Choroid plexus epithelial cell (primary cell): ENCODE measurements around the gene SBK2.

Source experiments
- DNase-seq: peaks from one replicate; pipeline ENCODE4 v3.0.0-alpha.2; 2010; ENCODE audit warnings: low read depth
- H3K4me3 ChIP-seq: 2 replicates; pipeline ENCODE4 v1.5.1; 2011; ENCODE audit warnings: low read depth, mild to moderate bottlenecking, control low read depth, low read length, moderate library complexity
- TF ChIP-seq, protein P1 (sequence below): conservative IDR thresholded peaks from 2 replicates; pipeline ENCODE4 v1.5.1; 2011; ENCODE audit warnings: low read depth, mild to moderate bottlenecking, control low read depth, inconsistent platforms, low read length, moderate library complexity

SBK2 gene

DNA sequence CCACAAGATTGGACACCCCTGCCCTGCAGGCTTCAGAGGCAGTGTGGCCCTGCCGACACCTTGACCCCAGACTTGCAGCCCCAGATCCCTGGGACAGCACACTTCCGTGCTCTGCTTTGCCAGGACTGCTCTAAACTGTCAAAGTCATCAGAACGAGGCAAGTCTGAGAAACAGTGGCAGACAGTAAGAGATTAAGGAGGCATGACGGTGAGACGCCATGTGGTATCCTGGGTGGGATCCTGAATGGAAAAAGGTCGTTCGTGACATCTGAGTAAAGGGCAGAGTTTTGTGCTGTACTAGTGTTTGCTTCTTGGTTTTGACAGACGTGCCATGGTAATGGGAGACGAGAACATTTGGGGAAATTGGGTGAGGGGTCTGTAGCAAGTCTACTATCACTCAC is 29.9 kb upstream of the SBK2 start:
- DNase-seq: no peak
- TF ChIP-seq, protein P1, sequence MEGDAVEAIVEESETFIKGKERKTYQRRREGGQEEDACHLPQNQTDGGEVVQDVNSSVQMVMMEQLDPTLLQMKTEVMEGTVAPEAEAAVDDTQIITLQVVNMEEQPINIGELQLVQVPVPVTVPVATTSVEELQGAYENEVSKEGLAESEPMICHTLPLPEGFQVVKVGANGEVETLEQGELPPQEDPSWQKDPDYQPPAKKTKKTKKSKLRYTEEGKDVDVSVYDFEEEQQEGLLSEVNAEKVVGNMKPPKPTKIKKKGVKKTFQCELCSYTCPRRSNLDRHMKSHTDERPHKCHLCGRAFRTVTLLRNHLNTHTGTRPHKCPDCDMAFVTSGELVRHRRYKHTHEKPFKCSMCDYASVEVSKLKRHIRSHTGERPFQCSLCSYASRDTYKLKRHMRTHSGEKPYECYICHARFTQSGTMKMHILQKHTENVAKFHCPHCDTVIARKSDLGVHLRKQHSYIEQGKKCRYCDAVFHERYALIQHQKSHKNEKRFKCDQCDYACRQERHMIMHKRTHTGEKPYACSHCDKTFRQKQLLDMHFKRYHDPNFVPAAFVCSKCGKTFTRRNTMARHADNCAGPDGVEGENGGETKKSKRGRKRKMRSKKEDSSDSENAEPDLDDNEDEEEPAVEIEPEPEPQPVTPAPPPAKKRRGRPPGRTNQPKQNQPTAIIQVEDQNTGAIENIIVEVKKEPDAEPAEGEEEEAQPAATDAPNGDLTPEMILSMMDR: no peak
- no peak overlapping the region for H3K4me3 ChIP-seq

DNA sequence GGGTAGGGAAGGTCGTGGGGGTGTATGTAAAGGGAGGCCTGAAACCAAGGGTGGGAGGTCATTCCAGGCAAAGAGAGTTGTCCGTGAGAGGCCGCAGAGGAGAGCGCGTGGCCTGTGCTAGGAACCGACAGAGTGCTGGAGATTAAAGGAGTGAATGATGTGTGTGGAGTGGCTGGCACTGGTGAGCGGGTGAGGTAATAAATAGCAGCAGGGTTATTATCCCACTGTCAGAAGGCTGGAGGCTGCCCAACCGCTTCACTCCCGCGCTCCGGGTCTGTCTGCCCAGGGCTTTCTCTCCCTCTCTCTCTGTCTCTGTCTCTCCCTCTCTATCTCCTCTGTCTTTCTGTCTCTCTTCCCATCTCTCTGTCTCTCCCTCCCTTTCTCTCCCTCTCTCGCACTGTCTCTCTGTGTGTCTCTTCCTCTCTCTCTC is 26.3 kb upstream of the SBK2 start:
- TF ChIP-seq, protein P1: no peak
- DNase-seq: peak; percentile 13

DNA sequence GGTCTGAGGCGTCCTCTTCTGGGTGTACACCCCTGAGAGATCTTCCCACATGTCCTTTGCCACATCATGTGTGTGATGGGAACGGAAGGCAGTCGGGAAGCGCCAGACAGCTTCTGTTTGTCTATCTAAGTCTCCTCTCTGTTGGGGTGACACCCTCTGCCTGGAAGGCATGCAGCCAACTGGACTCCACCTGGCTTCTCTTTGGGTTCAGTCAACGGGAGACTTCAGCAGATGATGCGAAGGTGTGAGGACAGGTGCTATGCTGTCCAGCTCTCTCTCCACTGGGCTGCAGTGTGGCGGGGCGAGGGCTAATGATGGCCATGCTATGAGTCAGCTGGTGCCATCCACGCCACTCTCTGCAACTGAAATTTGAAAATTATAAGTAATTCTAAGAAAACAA is 22.8 kb upstream of the SBK2 start:
- no peak for DNase-seq
- H3K4me3 ChIP-seq: no peak overlapping the region
- TF ChIP-seq, protein P1: no peak

More for the DNA sequence above, 26.3 kb upstream of the SBK2 start:
- no peak overlapping the region for H3K4me3 ChIP-seq

DNA sequence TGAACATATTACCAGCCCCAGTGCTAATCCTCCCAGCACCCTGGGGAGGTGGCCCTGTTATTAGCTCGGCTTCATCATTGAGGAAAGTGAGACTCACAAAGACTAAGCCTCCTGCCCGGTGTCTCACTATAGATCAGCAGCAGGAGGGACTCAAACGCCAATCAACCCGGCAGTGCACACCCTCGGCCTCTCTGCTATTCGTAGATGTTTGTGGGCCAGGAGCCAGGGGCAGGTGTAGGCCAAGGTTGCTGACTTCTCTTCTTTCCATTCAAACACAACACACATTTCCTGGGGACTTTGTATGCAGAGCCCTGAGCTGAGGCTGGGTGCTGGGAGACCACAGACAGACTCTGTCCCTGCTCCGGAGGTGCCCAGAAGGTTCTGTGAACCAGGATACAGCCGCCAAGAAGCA is 17.8 kb upstream of the SBK2 start:
- no peak overlapping the region for H3K4me3 ChIP-seq
- TF ChIP-seq, protein P1: no peak
- DNase-seq: no peak

DNA sequence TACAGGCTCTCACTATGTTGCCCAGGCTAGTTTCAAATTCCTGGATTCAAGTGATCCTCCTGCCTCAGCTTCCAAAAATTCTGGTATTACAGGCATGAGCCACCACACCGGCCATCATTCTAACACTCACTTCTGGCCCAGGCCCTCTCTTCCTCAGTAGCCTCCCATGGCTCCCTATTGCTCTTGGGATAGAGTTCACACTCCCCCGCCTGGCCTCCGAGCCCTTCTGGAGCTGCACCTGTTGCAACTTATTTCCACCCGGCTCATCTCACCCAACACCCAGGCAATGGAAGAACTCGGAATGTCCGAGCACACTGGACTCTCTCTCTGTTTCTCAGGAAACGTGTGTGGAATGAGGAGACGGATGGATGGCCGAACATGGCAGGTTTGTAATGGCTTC is 17.4 kb upstream of the SBK2 start:
- TF ChIP-seq, protein P1: no peak
- no peak for DNase-seq
- H3K4me3 ChIP-seq: no peak overlapping the region

DNA sequence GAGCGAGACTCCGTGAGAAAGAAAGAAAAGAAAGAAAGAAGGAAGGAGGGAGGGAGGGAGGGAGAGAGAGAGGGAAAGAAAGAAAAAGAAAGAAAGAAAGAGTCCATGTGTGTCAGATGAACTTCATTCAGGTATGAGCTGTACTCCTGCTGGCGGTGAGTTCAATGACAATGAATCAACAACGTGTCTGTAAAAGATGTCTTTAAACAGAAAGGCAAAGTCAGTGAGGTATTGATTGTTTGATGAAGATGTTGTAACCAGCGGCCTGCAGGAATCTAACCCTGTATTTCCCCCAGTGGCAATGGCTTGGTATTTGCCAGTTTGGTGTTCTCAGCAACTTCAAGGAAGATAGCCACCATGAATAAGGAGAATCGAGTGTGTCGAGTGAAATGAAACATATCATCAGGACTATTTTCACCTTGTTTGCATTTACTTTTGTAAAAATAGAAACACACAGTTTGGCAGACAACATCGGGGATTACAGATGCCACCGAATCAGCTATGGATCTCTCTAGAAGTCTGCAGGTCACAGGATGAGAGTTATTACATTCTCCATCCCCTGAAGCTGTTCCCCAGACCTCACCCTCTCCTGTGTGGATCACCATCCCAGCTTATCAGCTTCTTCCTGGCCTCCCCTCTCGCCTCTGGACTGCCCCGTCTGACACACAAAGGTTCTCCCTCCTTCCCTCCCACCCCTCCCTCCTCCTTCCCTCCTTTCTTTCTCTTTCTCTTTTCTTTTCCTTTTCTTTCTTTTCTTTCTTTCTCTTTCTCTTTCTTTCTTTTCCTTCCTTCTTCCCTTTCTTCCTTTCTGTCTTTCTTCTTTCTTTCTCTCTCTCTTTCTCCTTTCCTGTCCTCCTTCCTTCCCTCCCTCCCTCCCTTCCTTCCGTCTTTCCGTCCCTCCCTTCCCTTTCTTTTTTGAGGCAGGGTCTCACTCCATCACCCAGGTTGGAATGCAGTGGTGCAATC is 16.6 kb upstream of the SBK2 start:
- TF ChIP-seq, protein P1: no peak
- DNase-seq: peak; percentile 9
- H3K4me3 ChIP-seq: no peak overlapping the region

DNA sequence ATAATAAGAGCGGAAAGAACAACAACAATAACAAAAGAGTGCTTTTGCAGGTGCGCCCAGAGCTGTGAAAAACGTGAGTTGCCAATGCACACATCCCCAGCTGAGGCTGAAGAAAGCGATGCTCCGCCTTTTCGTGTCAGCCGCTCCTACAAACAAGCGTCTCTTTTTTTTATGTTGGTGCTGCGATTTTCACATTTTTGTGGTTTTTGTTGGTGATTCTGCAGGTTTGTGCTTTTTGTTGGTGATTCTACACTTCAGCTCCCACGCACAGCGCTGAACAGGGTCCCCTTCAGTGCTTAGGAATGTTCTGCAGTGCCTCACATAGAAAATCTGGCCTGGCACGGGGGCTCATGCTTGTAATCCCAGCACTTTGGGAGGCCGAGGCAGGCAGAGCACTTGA is 15.7 kb upstream of the SBK2 start:
- DNase-seq: peak; percentile 91
- TF ChIP-seq, protein P1: no peak
- H3K4me3 ChIP-seq: no peak overlapping the region
